PFSK-1 (cell line): ENCODE results near the gene KLF14.
A peak's percentile ranks its signal among the peaks of the same experiment; 100 is the strongest.

ENCODE experiments used
- FOXP2 ChIP-seq: optimal IDR thresholded peaks from 2 replicates; pipeline ENCODE3; 2011; ENCODE audit warnings: borderline replicate concordance, control low read depth, inconsistent platforms; ENCODE audit not compliant: insufficient read depth; ENCODE audit errors: extremely low read length, extremely low read depth
- POLR2AphosphoS5 ChIP-seq: IDR thresholded peaks from 2 replicates; pipeline ENCODE4 v1.6.1; 2012; ENCODE audit warnings: low read depth, mild to moderate bottlenecking, control low read depth, low read length, moderate library complexity
- SIN3A ChIP-seq: IDR thresholded peaks from 2 replicates; pipeline ENCODE4 v1.6.1; 2012; ENCODE audit warnings: mild to moderate bottlenecking, low read length, moderate library complexity, borderline replicate concordance; ENCODE audit not compliant: insufficient read depth
- TAF1 ChIP-seq: IDR thresholded peaks from 2 replicates; pipeline ENCODE4 v1.6.1; 2012; ENCODE audit warnings: low read length, control low read depth, borderline replicate concordance; ENCODE audit not compliant: insufficient read depth
- TF ChIP-seq, protein P1 (sequence below), 2 experiments: IDR thresholded peaks; 2 replicates each; pipeline versions ENCODE4 v1.6.1 to v1.8.0; 2011 to 2012; ENCODE audit warnings: low read depth in 2 of 2, low read length in 2 of 2, control low read depth in 1 of 2, inconsistent platforms in 1 of 2, mild to moderate bottlenecking in 1 of 2, moderate library complexity in 1 of 2; ENCODE audit not compliant: insufficient read depth in 1 of 2

The KLF14 gene

DNA sequence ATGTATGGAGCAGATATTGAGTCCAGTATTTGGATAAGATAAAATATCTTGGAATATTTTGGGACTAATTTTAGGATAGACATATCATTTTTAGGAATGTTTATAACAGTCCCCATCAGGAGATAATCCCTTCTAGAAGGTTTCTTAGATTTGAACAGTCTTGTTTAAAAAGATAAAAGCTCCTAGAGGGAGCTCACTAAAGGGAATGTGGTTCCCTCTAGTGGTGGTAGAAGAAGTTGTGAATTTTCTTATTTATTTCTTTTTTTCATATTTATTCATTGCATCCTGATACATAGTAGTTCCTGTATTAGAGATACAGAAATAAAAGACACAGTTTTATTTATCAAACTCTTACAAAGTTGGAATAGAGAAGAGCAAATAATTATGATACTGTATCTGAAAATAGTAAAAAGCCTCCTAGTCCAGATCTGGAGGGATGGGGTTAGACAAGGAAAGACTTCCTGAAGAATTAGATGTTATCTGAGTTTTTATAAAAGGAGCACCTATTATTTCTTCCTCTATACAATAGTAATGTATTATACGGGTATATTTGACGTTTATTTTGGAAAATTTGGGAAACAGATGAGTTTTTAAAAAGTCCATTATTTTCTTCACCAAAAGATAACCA, 24.5 kb upstream of the KLF14 start:
- TF ChIP-seq POLR2AphosphoS5 = no peak
- TF ChIP-seq FOXP2 = no peak
- TF ChIP-seq TAF1 = no peak
- TF ChIP-seq, protein P1, sequence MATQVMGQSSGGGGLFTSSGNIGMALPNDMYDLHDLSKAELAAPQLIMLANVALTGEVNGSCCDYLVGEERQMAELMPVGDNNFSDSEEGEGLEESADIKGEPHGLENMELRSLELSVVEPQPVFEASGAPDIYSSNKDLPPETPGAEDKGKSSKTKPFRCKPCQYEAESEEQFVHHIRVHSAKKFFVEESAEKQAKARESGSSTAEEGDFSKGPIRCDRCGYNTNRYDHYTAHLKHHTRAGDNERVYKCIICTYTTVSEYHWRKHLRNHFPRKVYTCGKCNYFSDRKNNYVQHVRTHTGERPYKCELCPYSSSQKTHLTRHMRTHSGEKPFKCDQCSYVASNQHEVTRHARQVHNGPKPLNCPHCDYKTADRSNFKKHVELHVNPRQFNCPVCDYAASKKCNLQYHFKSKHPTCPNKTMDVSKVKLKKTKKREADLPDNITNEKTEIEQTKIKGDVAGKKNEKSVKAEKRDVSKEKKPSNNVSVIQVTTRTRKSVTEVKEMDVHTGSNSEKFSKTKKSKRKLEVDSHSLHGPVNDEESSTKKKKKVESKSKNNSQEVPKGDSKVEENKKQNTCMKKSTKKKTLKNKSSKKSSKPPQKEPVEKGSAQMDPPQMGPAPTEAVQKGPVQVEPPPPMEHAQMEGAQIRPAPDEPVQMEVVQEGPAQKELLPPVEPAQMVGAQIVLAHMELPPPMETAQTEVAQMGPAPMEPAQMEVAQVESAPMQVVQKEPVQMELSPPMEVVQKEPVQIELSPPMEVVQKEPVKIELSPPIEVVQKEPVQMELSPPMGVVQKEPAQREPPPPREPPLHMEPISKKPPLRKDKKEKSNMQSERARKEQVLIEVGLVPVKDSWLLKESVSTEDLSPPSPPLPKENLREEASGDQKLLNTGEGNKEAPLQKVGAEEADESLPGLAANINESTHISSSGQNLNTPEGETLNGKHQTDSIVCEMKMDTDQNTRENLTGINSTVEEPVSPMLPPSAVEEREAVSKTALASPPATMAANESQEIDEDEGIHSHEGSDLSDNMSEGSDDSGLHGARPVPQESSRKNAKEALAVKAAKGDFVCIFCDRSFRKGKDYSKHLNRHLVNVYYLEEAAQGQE (IDR thresholded peaks at IDR 0.05; ENCODE audit: insufficient read depth in 1 of 2, low read depth in 2 of 2, low read length in 2 of 2) = no peak
- TF ChIP-seq SIN3A = no peak

DNA sequence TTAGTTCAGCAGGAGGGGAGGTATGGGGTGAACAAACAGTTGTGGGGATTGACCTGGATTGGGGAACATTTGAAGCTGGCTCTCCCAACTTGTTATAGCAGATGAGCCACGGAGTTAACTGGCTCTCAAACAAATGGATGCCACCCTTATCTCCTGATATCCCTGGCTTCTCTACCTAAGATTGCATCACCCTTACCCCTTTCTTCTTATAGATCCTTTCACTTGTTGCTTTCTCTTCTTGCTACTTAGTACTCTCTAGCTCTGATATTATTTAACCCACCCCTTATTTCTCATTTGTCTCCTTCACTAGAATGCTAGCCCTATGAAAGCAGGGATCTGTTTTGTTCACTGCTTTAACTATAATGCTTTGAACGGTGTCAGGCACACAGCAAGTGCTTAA, 22.3 kb upstream of the KLF14 start:
- TF ChIP-seq, protein P1 (IDR thresholded peaks at IDR 0.05; ENCODE audit: insufficient read depth in 1 of 2, low read depth in 2 of 2, low read length in 2 of 2) = no peak
- TF ChIP-seq POLR2AphosphoS5 (no peak), TAF1 (no peak), SIN3A (no peak), FOXP2 (no peak)

DNA sequence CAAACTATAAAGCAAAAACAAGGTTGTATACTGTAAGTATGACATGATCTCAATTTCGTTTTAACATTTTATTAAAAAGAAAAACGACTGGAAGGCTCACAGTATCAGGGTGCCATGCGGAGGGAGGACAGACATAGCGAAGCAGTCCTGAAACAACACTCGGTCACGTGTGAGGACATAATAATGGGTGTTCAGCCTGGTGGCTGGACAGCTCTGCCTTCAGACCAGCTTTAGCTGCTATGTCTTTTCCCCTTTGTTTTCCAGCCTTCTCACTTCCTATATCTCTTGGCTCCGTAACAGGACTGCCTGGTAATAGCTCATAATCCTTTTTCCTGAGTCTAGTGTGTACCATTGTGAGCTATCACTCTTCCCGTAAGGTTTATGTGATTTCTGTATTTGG, 18.4 kb upstream of the KLF14 start:
- TF ChIP-seq, protein P1 (IDR thresholded peaks at IDR 0.05; ENCODE audit: insufficient read depth in 1 of 2, low read depth in 2 of 2, low read length in 2 of 2) = peak in 1 of 2 experiments; percentile 53; a peak in 1 of 4 replicates
- TF ChIP-seq SIN3A (no peak), TAF1 (no peak)

DNA sequence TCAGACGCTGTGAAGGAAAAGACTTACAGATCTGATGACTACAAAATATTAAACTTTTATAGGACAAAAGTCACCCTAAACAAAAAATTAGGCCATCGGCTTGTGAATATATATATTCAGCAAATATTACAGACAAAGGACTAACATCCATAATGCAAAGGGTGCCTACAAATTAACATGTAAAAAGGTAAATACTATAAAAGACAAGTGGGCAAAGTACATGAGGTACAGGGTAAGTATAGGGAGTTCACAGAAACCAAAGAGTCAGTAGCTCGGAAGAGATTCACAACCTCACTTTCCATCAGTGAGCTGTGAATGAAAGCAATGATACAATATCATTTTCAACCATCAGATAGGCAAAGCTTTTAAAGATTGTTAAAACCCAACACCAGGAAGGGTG, 16.7 kb upstream of the KLF14 start:
- TF ChIP-seq POLR2AphosphoS5 = no peak
- TF ChIP-seq FOXP2 = no peak
- TF ChIP-seq SIN3A = no peak
- TF ChIP-seq, protein P1 (IDR thresholded peaks at IDR 0.05; ENCODE audit: insufficient read depth in 1 of 2, low read depth in 2 of 2, low read length in 2 of 2) = no peak
- no peak for TF ChIP-seq TAF1

DNA sequence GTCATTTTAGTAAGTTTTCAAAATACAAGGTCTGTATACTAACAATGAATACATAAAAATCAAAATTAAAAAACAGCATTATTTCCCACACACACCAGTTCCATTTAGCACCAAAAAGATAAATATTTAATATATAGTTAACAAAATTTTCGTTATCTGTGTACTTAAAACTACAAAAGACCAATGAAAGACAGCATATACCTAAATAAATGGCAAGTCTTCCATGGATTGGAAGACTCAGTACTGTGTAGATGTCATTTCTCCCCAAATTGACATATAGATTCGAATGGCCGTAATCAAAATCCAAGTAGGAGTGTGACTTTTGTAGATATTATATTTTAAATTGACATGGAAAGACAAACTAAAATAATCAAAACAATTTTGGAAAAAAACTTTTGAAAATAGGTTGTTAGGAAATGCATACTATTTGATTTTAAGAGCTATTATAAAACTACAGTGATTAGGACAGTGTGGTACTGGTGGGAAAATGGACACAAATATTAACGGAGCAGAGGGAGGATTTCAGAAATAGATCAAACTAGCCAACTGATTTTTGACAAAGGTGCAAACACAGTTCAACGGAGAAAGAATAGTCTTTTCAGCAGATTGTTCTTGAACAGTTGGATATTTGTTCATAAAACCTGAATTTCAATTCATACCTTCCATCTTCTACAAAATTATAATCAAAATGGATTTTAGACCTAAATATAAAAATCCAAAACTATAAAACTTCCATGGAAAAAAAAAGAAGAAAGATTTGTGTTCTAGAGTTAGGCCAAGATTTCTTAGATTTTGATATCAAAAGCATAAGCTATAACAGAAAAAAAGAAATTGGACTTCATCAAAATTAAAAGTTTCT, 14.8 kb upstream of the KLF14 start:
- TF ChIP-seq TAF1 (no peak), SIN3A (no peak), FOXP2 (no peak), POLR2AphosphoS5 (no peak)
- TF ChIP-seq, protein P1 (IDR thresholded peaks at IDR 0.05; ENCODE audit: insufficient read depth in 1 of 2, low read depth in 2 of 2, low read length in 2 of 2) = no peak
